NOMO-1 (cell line): Measurements from ENCODE around the gene APBB1IP.

Experiments
- DNase-seq, 2 experiments: peaks; one replicate each; lab custom pipeline; 2025; ENCODE audit not compliant: unreplicated experiment in 2 of 2; lab: John Stamatoyannopoulos, UW

APBB1IP gene

GRCh38 chr10:26612151-26612915, 174.2 kb downstream of the APBB1IP start:
- no peak for DNase-seq
